Cerebellar nuclear complex (tissue), 1 donor: Measurements from ENCODE around the gene EFNA5.

Source experiments
- DNase-seq, 2 experiments: peaks; one replicate each; lab custom pipeline; 2025; lab: John Stamatoyannopoulos, UW

The EFNA5 gene

DNA sequence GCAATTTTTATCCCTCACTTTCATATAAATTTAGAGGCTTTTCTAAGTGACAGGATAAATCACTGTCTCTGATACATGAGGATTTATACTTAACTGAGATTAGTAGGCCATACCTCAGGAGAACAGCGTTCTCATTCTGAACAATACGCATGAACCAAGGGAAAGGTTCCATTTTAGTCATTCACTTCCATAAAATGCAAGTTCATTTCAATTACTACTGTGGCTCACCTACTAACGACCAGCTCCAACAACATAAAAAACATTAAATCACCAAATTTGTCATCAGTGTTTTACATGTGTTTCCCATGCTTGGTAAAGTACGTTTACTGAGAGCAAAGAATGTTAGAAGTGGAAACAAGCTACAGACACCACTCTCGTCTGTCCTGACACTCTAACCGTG is 67.4 kb downstream of the EFNA5 start:
- DNase-seq, result no peak

DNA sequence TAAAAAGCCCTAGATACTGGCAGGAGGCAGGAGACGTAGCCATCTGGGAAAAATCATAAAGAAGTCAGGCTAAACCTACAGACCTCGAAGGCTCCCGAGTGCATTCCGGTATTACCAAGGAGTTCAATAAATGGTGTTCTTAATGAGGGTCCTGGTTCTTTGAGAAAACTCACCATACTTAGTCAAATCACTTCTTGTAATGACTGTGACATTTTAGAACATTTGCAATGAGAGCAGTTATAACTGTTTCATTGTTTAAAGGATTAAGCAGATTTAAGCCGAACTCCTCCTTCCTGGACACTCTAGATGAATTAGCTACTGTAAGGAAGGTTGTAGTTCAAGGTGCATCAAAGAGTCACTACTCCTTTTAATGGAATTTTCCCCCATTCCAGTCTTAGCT is 67.8 kb downstream of the EFNA5 start:
- DNase-seq, result no peak

DNA sequence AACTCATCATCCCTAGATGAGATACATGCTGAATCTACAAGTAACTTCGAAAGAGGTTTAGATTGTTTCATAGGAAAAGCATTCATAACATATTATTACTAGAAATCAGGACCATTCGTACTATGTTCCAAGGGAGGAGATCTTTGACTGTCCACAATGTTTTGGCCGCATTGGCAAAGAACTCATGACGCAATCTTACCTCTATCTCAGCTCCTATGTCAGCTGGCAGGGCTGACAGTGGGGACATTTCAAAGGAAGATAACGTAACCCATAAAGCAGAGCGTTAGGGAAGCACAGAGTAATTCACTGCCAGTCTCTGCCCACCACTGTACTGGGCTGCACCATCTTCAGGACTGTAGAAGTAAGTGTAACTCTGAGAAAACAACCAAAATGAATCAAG is 69.7 kb downstream of the EFNA5 start:
- no peak for DNase-seq

DNA sequence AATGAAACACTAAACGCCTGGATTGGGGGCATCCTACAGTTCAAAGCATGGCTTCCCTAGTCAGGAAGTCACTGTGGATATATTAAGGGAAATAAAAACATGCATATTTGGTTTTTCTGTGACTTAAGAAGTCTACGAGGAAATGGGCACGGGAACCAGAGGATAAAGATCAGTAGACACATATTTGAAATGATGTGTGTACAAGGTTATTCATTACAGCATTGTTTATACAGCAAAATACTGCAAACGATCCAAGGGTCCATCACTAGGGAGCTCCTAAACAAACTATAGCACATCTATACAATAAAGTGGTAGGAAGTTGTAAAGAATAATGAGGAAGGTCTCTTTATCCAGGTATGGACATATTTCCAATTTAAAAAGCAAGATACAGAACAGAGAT is 71.8 kb downstream of the EFNA5 start:
- DNase-seq, result no peak

DNA sequence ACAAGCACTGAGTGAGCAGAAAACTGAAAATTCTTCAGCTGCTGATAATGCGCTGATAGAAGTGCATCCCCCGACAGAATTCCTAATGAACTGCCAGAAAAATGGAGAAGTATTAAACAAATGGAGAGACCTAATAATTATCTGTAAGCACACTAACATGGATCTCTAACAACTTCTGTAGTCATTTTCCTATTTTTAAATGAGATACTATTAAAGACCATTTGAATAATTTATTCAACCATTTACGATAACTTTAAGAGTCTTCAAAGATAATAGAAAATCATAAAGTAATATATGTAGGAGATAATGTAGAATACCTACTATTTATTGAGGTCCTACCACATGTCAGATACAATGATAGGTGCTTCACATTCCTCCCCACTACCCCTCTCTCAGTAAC is 72.9 kb downstream of the EFNA5 start:
- no peak for DNase-seq

DNA sequence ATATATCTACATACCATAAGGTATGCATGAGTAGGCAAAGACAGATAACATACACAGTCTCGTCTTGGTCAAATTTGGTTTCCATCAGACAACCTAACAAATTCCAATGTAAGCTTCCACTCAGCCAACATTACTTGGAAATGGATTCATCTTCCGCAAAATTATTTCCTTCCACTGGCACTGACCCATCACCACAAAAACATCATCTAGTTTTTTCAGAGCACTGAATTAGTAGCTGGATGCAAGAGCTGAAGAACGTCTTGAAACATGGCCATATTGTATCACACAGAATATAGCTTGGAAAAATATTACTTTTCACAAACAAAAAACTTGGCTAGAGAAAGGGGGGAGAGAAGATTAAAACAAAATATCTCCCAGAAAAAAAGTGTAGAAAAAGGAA is 73.5 kb downstream of the EFNA5 start:
- DNase-seq, result no peak

DNA sequence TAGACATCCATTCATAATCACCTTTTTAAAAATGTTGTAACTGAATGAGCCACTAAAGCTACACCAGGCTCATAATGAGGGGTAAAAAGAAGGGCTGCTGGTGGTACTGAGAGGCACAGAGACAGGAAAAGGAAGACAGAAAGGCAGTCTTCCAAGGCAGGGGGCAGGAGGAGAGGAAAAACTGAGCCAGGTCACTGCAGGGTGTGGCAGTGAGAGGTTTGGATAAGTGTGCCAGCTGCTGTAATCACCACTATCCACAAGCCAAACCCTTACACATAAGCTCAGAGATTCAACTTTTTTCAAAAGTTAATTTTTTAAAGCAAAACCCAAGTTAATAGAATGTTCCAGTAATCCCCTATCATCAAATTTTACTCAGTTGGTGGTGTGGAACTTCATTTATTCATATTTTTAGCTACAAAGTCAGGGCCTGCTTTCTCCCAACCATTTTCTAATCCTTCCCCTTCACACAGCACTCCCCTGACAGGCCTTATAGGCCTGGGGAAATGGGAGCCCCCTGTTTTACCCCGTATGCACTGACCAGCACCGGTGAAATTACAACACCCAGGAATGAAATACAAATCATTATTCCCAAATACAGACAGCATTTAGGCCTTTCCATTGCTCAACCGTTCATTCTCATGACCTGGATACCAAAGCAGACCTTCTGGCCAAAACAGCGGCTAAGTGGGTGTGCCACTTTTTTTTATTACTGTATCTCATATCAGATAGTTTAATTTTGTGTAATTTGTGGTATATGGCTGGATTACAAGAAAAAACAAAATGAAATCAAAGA is 76.3 kb downstream of the EFNA5 start:
- no peak for DNase-seq

DNA sequence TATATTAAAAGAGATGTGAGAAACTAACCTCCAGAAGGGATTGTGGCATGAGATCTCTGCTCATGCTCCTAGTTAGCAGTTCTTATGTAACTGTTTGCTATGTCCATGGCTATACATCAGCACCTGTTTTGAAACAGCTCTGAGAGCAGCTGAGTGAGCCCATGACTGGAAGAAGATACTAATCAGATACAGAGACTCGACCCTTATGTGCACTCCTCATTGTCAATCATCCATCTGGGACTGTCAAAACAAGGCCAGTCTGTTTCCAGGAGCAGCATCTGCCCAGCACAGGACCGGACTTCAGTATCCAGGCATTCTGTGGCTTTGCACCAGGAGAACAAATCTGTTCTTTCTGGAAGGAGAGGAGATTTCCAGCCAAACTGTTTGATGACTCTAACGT is 77.7 kb downstream of the EFNA5 start:
- no peak for DNase-seq

DNA sequence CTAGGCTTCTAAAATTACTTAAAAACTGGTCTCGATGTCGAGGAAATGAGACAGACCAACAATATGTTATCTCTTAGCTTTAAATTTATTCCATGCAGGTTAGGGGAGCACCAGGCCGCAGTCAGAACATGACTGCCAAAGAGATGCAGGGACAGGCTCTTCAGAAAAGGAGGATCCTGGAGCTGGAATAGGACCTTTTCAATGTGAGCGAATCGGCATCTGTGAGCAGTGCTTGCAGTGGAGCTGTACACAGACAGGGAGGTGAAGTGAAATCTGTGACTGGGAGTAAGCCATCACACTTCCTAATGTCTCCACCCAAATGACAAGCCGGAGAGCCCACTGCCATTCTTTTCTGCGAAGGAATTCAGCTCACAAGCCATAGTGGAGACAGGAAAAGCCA is 78.2 kb downstream of the EFNA5 start:
- DNase-seq, result no peak

DNA sequence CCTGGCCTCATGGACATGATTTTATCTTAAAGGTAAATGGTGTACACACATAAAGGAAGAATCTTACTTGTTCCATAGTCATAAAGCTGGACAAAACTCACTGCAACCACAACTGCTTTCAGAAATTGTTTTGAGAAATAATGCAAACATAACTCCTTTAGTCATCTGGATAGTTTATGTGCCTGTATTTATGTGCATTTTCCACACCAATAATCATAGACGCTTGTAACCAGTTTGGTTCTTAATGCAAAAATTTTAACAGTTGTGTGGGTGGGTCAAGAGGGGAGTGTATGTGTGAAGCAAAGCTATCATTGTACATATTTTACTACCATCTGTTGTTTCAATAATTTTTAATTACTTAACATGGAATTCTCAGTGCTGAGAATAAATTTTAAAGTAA is 80.1 kb downstream of the EFNA5 start:
- DNase-seq, result no peak

DNA sequence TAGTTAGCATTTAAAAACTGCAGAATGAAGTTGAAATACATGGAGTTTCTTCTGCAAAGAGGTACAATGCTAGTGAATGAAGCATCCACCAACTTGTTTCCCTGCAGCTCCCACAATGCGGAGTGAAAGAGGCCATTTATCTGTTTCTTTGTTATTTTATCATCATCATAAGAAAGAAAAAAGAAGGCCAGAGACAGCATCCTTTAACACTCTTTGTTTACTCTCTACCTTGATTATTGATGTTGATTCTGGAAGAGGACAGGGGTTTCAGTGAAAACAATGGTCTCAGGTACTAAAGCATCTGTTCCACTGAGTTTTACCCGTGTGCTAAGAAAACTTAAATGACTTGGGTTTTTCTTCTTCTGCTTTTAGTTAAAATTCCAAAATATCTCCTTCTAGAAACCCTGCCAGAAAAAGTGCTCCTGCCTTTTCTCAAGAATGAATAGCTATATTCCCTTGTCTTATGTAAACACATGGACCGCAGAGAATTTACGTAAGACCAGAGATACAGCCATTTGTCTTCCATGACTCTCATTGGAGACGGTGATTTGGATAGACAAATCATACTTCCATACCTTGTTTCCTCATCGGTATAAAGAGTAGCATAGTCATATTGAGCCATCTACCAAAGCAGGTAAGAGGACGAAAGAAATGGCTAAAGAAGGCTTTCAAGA is 81.1 kb downstream of the EFNA5 start:
- DNase-seq, result no peak

DNA sequence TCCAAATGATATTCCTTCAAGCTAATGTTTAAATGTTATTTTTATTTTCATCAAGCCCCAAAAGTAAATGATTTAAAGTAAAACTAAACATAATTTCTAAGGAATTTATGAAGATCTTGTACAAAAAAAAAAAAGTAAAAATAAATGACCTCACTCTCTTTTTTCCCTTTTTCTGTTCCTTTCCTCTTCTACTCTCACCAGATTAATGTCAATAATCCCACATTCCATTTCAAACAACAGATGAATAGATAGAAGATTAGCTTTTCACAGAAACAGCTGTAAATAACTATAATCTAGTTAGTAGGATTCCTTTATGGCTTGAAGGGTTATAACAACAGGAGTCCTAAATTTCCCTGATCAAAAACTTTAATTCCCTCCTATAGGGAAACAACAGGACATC is 88.1 kb downstream of the EFNA5 start:
- DNase-seq, result no peak

DNA sequence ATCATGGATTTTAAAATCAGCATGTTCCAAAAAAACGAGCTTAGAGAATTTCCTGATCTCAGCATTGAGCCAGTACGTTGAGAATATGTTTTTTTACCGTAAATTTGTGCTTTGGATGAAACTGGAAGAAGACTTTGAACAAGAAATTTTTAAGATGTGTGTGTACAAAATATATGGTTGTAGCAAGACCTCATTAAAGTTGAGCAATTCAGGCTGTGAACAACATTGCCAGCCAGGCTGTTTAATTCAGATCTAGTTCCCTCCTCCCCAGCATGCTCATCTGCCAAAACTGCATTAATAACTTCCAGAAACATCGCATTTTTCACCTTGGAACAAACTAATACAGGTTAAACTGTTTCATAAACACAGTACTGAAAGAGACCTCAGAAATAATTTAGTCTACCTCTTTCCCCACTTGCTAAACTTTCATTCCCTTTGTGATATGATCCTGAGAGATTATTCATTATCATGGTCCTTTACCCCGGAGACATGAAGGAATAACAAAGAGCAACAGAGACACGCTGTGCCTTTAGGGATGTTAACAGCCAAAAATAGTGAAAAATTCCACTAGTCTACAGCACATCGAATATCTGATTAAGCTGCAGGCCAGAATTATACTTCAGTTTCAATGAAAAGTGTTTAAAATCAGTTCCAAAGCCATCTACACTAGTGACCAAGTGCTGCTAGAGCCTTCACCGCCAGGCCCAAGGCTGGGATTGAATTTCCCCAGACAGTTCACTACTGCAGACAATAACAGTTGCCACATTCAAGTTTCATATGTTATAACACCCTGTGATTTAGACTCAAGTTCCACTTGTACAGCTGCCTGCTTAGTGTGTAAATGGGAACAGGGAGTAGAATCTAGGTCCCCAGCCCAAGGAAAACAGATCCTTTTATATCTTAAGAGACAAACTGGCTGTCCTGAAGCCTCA is 89.6 kb downstream of the EFNA5 start:
- no peak for DNase-seq

DNA sequence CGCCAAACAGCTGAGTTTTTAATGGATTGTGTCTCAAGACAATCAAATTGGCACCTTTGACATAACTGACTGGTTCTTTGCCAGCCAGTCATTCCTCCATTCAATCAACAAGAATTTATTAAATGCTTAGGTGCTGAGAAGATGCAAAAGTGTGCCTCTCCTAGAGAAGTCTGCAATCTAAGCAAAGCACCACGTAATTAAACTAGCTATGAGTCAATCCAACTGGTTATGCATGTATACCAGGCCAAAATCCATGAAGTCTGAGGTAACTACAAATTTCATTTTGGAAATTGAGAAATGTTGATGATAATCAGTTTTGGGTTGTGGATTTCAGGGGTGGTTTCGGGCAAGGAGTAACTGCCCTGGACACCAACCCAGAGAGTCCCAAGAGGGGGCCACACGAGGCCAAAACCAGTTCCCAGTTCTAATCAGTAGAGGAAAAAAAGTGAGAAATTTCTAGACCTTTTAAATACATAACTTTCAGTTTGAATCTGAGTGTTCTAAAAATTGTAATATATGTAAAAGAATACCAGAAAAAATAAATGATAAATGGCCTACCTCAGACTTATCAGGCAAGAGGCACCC is 92.6 kb downstream of the EFNA5 start:
- DNase-seq, result no peak

DNA sequence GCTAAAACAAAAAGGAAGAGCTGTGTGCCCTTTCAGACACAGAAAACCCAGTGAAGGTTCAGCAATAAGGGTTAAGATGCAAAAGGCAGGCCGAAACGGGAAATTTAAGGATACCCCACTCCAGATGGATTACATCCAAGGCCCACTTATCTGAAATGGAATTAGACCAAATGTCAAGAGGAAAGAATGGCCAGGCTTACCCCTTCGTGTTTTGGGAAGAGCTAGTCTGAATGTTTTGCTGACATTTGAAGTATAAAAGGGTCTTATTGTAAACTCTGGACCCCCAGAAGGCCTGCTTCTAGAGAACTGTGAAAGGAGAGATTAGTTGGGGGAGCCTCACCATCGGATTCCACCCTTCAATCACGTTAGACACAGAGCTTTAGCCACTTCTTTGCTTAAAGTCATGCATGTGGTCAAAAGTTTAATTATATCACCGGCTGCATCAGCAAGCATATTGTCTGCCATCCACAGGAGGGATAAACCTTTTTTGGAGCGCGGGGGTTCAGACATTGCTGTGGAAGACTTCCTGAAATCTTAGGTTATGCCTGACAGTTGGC is 93.3 kb downstream of the EFNA5 start:
- DNase-seq, result no peak

DNA sequence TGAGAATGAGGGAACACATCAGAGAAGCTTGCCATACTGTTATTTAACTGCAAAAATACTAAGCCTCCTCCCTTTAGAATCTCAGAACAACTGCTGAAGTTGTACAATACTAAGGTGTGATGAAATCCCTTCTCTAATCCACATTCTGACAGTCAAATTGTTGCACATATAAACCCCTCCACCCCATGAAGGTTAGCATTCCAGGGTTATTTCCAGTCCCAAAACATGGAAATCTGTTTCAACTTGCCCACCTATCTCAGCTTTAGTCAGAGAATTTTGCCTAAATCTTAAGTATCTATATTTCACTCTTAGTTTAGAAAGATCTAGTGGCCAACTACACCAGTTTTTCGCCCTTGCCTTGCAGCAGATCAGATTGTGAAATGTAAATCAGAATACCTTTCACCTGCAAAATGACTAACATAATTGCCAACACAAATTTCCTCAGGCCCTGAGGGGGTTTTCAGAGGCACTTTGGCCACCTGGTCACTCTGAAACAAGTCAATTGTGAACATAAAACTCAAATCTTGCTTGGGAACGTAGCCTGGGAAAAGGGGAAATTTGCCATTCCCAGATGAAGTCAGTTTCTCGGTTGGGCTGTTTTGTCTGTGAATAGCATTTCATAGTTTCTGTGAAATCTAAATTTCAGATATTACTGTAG is 93.9 kb downstream of the EFNA5 start:
- no peak for DNase-seq

DNA sequence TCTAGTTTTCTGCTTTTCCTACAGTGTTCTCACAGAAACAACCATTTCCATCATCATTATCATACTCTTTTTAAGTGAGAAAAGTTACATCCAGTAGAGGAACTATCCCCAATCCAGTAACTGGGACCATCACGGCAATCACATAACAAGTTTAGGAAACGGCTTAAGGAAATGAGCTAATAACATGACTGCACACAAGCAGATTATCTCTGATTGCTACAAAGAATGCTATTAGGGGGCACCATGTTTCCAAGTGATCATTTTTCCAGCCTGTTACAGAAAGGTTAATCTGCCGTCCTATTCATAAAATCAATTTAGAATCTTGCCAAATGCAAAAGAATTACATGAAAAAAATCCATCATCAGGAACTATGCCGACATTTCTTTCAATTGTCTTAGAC is 94.6 kb downstream of the EFNA5 start:
- DNase-seq, result no peak

DNA sequence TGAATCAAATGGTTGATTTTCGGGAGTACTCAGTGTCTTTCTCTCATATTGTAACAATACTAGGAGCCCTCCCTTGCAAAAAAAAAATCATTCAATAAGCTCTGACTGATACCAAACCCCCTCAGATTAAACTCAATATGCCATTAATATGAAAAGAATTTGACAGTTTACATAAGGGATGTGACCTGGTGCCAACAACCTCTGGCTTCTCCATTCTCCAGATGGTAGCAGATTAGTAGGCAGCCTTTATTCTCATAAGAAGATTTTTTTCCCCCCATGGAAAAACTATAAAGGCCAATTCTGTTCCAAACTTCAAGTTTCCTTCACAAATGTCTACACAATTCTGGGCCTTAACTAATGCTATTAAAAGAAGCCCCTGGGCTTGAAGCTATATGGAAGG is 96.5 kb downstream of the EFNA5 start:
- no peak for DNase-seq

DNA sequence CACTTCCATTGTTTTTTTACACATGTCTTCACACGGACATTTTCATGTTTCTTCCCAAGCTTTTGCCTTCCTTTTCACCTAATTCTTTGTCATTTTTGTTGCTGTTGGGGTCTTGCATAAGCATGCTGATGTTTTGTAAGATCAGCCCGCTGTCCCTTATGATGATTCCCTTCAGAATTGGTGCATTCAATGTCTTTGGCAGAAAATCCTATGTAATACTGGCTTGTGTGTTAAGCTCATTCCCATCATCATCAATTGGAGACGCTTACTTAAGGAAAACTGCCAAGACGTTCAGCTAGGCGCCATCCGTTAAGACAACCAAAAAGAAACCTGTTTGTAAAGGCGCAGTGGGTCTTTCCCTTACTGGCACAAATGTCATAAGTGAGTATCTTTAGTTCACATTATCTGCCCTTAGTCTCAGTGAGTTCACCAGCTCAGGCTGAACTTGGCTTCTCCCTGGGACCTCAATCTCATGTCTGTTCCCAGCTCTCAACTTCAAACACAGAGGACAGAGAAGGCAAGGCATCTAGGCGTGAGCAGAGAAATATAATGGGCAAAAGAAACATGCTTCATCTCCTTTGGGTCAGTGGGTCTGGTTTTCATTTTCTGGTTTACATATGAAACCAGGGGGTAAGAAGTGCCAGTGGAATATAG is 97.9 kb downstream of the EFNA5 start:
- no peak for DNase-seq

DNA sequence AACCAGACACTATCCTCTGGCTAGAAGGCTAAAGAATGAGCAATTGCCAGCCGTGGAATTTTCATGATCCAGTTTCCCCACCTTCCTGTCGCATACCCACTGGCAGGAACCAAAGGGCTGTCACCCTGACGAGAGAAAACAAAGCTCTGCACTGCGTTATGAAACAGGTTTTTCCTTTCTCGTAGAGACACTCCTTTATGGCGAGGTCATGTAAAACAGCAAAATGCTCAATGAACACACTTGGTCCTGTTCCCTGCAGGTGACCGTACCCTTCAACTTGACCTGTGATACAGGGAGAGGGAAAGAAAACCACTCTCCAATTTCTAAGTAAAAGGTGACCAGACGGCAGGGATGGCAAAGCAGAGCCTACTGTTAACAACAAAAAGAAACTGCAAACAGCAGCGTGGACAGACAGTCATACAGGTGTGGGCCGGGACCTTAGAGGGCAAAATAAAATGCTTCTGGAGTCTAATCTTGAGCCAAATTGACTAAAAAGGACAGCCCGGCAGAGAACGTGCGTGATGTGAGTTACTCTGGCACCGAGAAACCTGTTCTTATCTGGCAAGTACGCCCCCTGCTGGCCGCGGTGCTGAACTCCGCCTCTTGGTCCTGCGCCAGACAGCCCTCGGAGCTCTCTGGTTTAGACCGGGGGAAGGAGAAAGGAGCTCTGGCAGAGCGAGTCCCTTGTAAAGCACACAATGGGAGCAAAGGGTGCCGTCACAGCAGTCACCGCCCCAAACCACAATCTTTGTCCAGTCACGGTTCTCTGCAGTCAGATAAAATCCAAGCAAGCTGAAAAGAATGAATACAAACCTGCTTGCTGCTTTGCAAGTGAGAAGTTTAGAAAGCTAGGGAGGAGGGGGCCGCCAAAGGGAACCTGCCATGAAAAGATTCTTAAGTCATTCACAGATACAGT is 98.9 kb downstream of the EFNA5 start:
- DNase-seq, result peak in 1 of 2 experiments; percentile 40
